Stimulated activated CD4-positive, alpha-beta T cell treated with anti-CD3 and anti-CD28 coated beads, Interleukin-2, amount 100 ng/mL, for 48 hours (primary cell): Measurements from ENCODE around the gene SPATA31D3.
"Not testable (repeated sequence)": the region's sequence is repeated elsewhere in the genome, so short reads cannot be mapped to it uniquely, and the experiment has no call there.

ENCODE experiments used
- DNase-seq, 2 donors: peaks; one replicate each; pipeline ENCODE4 v3.0.0-alpha.2; 2020

Gene SPATA31D3

DNA sequence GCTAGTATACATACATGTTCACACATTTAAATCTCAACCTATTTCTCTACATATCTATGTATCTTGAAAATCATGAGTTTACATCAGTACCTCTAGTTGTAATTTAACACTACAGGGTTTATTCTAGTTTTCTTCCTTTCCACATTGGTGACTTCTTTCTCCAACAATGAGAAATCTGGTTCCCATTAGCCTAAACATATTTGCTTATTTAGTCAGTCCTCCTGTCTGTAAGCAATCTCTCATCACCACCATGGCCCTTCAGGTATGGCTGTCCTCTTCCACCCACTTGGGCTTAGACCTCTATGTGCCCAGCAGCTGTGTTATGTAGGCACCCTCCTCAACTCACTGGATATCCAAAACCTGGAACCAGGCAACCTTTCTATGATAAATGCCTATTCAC lies 37.3 kb downstream of the SPATA31D3 start:
- no peak for DNase-seq

DNA sequence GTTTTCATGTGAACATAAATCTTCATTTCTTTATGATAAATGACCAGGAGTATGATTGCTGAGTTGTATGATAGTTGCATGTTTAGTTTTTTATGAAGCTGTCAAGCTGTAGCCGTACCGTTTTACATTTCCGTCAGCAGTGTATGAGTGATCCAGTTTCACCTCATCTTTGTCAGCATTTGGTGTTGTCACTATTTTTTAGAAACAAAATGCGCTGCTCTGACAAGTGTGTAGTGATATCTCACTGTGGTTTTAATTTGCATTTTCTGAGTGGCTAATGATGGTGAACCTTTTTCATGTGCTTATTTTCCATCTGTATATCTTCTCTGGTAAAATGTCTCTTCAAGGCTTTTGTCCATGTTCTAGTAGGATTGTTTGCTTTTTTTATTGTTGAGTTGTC lies 38.6 kb downstream of the SPATA31D3 start:
- DNase-seq: no peak

DNA sequence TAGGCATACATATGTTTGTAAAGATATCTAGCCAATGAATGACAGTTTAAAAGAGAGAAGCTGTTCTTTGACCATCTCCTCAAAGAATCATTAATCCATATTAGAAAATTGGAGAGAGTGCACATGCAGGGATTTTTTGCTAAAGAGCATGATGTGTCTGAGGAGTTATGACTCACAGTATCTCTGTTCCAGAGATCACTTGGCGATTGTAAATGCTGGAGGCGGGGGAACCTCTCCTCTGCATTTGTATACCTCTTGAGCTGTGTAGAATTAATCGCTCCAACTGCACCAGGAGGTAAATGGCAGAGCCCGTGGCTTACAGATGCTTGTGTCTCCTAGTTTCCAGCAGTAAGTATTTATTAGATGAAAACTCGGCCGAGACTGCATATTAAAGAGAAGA lies 41.6 kb downstream of the SPATA31D3 start:
- no peak for DNase-seq

DNA sequence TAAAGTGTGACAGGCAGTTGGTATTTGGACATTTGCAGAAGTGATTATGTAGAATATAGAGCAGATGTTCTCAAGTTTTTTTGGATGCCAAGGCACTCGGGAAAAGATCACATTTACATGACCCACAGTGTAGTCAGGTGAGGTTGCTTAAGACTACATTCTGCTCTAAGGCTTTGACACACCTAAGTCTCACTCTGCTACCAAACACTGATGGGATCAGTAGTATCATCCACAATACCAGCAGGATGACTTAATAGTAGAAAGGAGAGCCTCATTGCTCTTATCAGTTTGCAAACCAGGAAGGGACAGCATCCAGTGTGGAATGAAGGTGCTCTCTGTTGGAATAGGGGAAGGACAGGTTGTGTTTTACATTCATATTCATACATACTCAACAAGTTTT lies 42.8 kb downstream of the SPATA31D3 start:
- no peak for DNase-seq

DNA sequence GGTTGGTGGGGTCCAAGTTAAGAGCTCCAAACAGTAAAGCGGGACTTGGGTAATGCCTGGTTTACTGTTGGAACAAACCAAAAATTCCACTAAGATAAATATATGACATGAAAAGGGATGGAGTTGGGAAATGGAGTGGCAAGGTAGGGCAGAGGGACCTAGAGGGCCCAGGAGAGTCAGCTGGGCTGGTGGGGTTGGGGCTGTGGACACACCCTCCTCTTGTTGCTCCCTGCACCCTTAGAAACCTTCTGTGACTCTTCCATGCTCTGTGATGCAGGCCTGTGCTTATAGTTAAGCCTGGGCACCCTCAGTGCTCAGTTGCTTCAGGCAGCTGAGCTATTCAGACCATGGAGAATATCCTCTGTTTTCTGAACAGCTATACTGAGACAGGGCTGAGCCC lies 45.2 kb downstream of the SPATA31D3 start, which contains the start of gene SPATA31D1:
SPATA31D1 (plus strand) TSS at position 301 of the 400 bp plus-strand sequence; CDS start at position 348, 47 bp downstream.
- DNase-seq: not testable (repeated sequence)

DNA sequence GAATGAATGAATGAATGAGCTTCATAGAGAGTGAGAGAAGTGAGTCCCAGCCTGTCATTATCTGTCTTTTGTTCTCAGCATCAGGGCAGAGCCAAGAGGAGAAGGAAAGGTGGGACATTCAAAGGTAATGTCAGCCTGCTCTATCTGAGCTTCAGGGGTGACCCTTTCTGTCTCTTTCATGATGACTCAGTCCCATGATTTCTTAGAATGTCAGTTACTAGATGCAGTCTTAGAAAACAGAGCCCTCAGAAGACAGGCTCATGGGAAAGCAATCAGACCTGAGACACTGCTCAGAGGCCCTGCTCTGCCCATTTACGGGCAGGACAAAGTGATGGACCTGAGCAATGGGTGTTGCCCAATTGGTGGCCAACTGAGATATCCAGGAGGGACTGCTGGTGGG lies 46.4 kb downstream of the SPATA31D3 start:
- DNase-seq: no peak

DNA sequence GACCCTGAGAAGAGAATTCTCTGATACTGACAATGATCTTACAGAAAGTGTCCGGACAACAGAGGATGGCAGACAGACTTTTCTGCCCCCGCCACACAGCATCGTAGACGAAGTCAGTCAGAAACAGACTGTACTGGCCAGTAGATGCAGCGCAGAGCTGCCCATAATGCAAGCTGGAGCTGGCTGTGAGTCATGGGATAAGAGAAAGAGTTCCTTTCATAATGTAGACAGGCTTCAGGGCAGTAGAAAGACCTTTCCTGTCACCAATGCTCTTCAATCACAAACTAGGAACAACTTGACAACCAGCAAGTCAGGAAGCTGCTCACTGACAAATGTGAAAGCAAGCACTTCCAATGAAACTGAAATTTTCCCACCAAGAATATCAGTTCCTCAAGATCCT lies 50.4 kb downstream of the SPATA31D3 start:
- DNase-seq: no peak
